OCI-LY1 (cell line): Measurements from ENCODE around the gene G6PD.

Experiments
- H2AFZ ChIP-seq: fragments of 200-600 bp; sonication (generic), shearing (Covaris generic); 2 replicates; pipeline ENCODE4 v1.6.0; 2014; ENCODE audit warnings: antibody characterized with exemption, mild to moderate bottlenecking, low read length
- H3F3A ChIP-seq: fragments of 200-600 bp; sonication (generic), shearing (Covaris generic); 2 replicates; pipeline ENCODE4 v1.6.0; 2014; ENCODE audit warnings: mild to moderate bottlenecking, antibody characterized with exemption, low read length, moderate library complexity; ENCODE audit not compliant: insufficient read depth
- H3K27ac ChIP-seq: fragments of 200-600 bp; sonication (generic); 2 replicates; pipeline ENCODE4 v1.5.1; 2014; ENCODE audit warnings: low read length, mixed run types, mild to moderate bottlenecking, low read depth; ENCODE audit not compliant: poor library complexity, severe bottlenecking
- H3K27me3 ChIP-seq: fragments of 200-600 bp; sonication (generic); 2 replicates; pipeline ENCODE4 v1.6.0; 2014; ENCODE audit warnings: antibody characterized with exemption, mild to moderate bottlenecking, low read length, moderate library complexity; ENCODE audit not compliant: insufficient read depth
- H3K36me3 ChIP-seq: fragments of 200-600 bp; sonication (generic); 2 replicates; pipeline ENCODE4 v1.6.1; 2014; ENCODE audit warnings: mild to moderate bottlenecking, antibody characterized with exemption, low read length, moderate library complexity, mixed read lengths; ENCODE audit not compliant: insufficient read depth
- H3K4me1 ChIP-seq: fragments of 200-600 bp; sonication (generic); 2 replicates; pipeline ENCODE4 v1.5.1; 2014; ENCODE audit warnings: mild to moderate bottlenecking, low read length, moderate library complexity; ENCODE audit not compliant: insufficient read depth, severe bottlenecking
- H3K4me2 ChIP-seq: fragments of 200-600 bp; sonication (generic), shearing (Covaris generic); 2 replicates; pipeline ENCODE4 v1.6.1; 2014; ENCODE audit warnings: low read length
- H3K4me3 ChIP-seq: fragments of 200-600 bp; sonication (generic); 2 replicates; pipeline ENCODE4 v1.5.1; 2014; ENCODE audit warnings: low read length, low read depth, mild to moderate bottlenecking, mixed read lengths; ENCODE audit not compliant: poor library complexity, severe bottlenecking
- H3K79me2 ChIP-seq: fragments of 200-600 bp; shearing (Covaris generic); 2 replicates; pipeline ENCODE4 v1.6.1; 2016; ENCODE audit warnings: mixed run types, low read length, mixed read lengths; ENCODE audit not compliant: insufficient read depth
- H3K9ac ChIP-seq: fragments of 200-600 bp; sonication (generic), shearing (Covaris generic); 2 replicates; pipeline ENCODE4 v1.6.1; 2014; ENCODE audit warnings: mild to moderate bottlenecking, low read length, mixed read lengths
- H3K9me2 ChIP-seq: fragments of 200-600 bp; sonication (generic), shearing (Covaris generic); 2 replicates; pipeline ENCODE4 v1.6.1; 2014; ENCODE audit warnings: low read depth, mild to moderate bottlenecking, low read length, mixed read lengths
- H3K9me3 ChIP-seq: fragments of 200-600 bp; shearing (Covaris generic); 2 replicates; pipeline ENCODE4 v1.6.1; 2014; ENCODE audit warnings: low read length, mixed read lengths
- H4K20me1 ChIP-seq: fragments of 200-600 bp; sonication (generic), shearing (Covaris generic); 2 replicates; pipeline ENCODE4 v1.6.0; 2016; ENCODE audit warnings: mild to moderate bottlenecking, low read length; ENCODE audit not compliant: insufficient read depth
- CTCF ChIP-seq: fragments of 200-600 bp; sonication (generic), shearing (Covaris generic); IDR thresholded peaks from 2 replicates; pipeline ENCODE4 v1.5.1; 2017; ENCODE audit warnings: mild to moderate bottlenecking, antibody characterized with exemption, low read length, moderate library complexity, mixed read lengths
- EZH2 ChIP-seq: fragments of 200-600 bp; sonication (generic), shearing (Covaris generic); IDR thresholded peaks from 2 replicates; pipeline ENCODE4 v1.8.0; 2017; ENCODE audit warnings: borderline replicate concordance, mixed run types, mild to moderate bottlenecking, antibody characterized with exemption, low read length, moderate library complexity, mixed read lengths

Gene G6PD

GRCh38 chrX:154490021-154490413, 56.6 kb downstream of the G6PD start:
- no peaks in the 10 kb centered on the region for H3K79me2 ChIP-seq
- peaks cover 26% of the 10 kb centered on the region for H3K4me1 ChIP-seq
- H3K9me2 ChIP-seq = no peaks in the 10 kb centered on the region
- peak overlapping the region; percentile 99 for H3K4me2 ChIP-seq
- no peaks in the 10 kb centered on the region for H3K9me3 ChIP-seq
- H3K27ac ChIP-seq = no peak overlapping the region
- TF ChIP-seq EZH2 (no peak), CTCF (no peak)
- peak overlapping the region; percentile 87 for H3K4me3 ChIP-seq
- no peaks in the 10 kb centered on the region for H3F3A ChIP-seq
- H2AFZ ChIP-seq = no peak overlapping the region
- peak overlapping the region; percentile 92 for H3K9ac ChIP-seq
- peaks cover 5% of the 10 kb centered on the region; the same call in 1 of the 2 replicates for H3K36me3 ChIP-seq
- H3K27me3 ChIP-seq = no peaks in the 10 kb centered on the region
- no peaks in the 10 kb centered on the region for H4K20me1 ChIP-seq

GRCh38 chrX:154489182-154489581, 57.5 kb downstream of the G6PD start:
- Histone ChIP-seq H3K9me3 (no peaks in the 10 kb centered on the region), H3K4me3 (peak overlapping the region; percentile 87), H3F3A (no peaks in the 10 kb centered on the region), H3K79me2 (no peaks in the 10 kb centered on the region), H3K27me3 (no peaks in the 10 kb centered on the region), H4K20me1 (no peaks in the 10 kb centered on the region), H3K4me2 (peak overlapping the region; percentile 99), H3K4me1 (peaks cover 34% of the 10 kb centered on the region), H3K9me2 (no peaks in the 10 kb centered on the region), H2AFZ (no peak overlapping the region), H3K36me3 (peaks cover 14% of the 10 kb centered on the region), H3K9ac (peak overlapping the region; percentile 92; the same call in 1 of the 2 replicates), H3K27ac (peak overlapping the region; percentile 8)
- TF ChIP-seq EZH2 = no peak
- TF ChIP-seq CTCF = no peak

GRCh38 chrX:154488336-154489075, 58.1 kb downstream of the G6PD start:
- H3K4me1 ChIP-seq = peaks cover 39% of the 10 kb centered on the region
- no peaks in the 10 kb centered on the region for H3K9me3 ChIP-seq
- H3K27ac ChIP-seq = peak overlapping the region; percentile 8
- H3K9me2 ChIP-seq = no peaks in the 10 kb centered on the region
- peak overlapping the region; percentile 99; the same call in 1 of the 2 replicates for H3K4me2 ChIP-seq
- TF ChIP-seq CTCF (no peak), EZH2 (no peak)
- no peak overlapping the region; the same call in 1 of the 2 replicates for H3K9ac ChIP-seq
- no peaks in the 10 kb centered on the region for H3F3A ChIP-seq
- no peaks in the 10 kb centered on the region for H4K20me1 ChIP-seq
- H3K36me3 ChIP-seq = peaks cover 20% of the 10 kb centered on the region
- no peak overlapping the region for H2AFZ ChIP-seq
- no peaks in the 10 kb centered on the region for H3K79me2 ChIP-seq
- no peaks in the 10 kb centered on the region for H3K27me3 ChIP-seq
- H3K4me3 ChIP-seq = peak overlapping the region; percentile 87
